ENCODE measurements around the gene BSPH1.
"Not testable (repeated sequence)": the region's sequence is repeated elsewhere in the genome, so short reads cannot be mapped to it uniquely, and the experiment has no call there.

BSPH1 gene

GRCh38 chr19:47991191-47991808 is 670 bp downstream of the BSPH1 start:
- H3K27me3 Mint-ChIP-seq: peaks cover 25% of the 10 kb centered on the region
- ATAC-seq: no peak
- no peak overlapping the region for H3K27ac Mint-ChIP-seq
- no peak overlapping the region for H3K4me3 Mint-ChIP-seq
- H3K4me1 Mint-ChIP-seq: no peaks in the 10 kb centered on the region
- no peaks in the 10 kb centered on the region for H3K9me3 Mint-ChIP-seq
- DNase-seq: no peak

DNA sequence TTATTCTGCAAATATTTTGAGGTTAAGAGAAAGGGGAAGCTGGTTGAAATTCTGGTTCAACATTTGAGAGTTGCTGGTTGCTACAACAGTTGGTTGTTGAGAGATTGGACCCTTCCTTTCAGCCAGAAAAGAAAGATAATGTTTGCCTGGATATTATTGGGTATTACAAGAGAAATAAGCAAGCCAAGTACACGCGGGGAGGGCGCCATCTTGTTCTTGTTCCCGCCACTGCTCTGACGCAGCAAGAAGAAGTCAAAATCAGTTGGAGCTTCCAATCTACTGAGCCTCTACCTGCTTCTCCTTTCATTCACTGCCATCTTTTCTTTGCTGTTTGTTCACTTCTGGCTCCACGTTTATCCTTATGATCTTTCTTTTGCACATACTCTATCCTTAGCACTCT is 18.4 kb downstream of the BSPH1 start:
- no peak overlapping the region for H3K27ac Mint-ChIP-seq
- no peaks in the 10 kb centered on the region for H3K9me3 Mint-ChIP-seq
- H3K4me3 Mint-ChIP-seq: no peak overlapping the region
- no peaks in the 10 kb centered on the region for H3K4me1 Mint-ChIP-seq
- no peak for DNase-seq
- ATAC-seq: no peak
- H3K27me3 Mint-ChIP-seq: peaks cover 42% of the 10 kb centered on the region

GRCh38 chr19:47955936-47956335 is 36.0 kb downstream of the BSPH1 start:
- H3K27ac Mint-ChIP-seq, H3K9me3 Mint-ChIP-seq, H3K27me3 Mint-ChIP-seq, DNase-seq, ATAC-seq, H3K4me3 Mint-ChIP-seq, H3K4me1 Mint-ChIP-seq: not testable (repeated sequence)

GRCh38 chr19:47952132-47952531 is 39.8 kb downstream of the BSPH1 start:
- not testable (repeated sequence) for DNase-seq, H3K4me1 Mint-ChIP-seq, H3K4me3 Mint-ChIP-seq, H3K9me3 Mint-ChIP-seq, H3K27ac Mint-ChIP-seq, ATAC-seq, H3K27me3 Mint-ChIP-seq

GRCh38 chr19:47949852-47950521 is 42.0 kb downstream of the BSPH1 start:
- peak overlapping the region in 1 of 2 donors; percentile 48 for H3K27ac Mint-ChIP-seq
- DNase-seq: peak; percentile 46 to 60
- H3K9me3 Mint-ChIP-seq, ATAC-seq, H3K27me3 Mint-ChIP-seq, H3K4me1 Mint-ChIP-seq, H3K4me3 Mint-ChIP-seq: not testable (repeated sequence)

GRCh38 chr19:47928581-47928980 is 63.4 kb downstream of the BSPH1 start:
- H3K27me3 Mint-ChIP-seq, H3K4me3 Mint-ChIP-seq, DNase-seq, H3K9me3 Mint-ChIP-seq, H3K27ac Mint-ChIP-seq, H3K4me1 Mint-ChIP-seq, ATAC-seq: not testable (repeated sequence)

DNA sequence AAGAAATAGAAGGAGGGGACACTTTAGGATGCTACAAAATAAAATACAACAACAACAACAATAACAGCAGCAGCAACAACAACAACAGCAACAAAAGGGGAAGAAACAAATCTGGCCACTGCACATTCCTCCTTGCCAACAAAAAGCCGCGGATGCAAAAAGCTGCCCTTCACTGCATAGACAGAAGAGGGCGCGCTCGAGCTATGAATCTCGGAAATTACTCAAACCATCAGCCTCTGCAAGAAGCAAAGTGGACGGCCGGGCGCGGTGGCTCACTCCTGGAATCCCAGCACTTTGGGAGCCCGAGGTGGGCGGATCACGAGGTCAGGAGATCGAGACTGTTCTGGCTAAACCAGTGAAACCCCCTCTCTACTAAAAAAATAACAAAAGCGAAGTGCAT is 71.9 kb downstream of the BSPH1 start:
- not testable (repeated sequence) for H3K27ac Mint-ChIP-seq, ATAC-seq, H3K9me3 Mint-ChIP-seq, H3K27me3 Mint-ChIP-seq, H3K4me1 Mint-ChIP-seq
- DNase-seq: peak; percentile 98
- H3K4me3 Mint-ChIP-seq: peak overlapping the region in 1 of 2 donors; percentile 44
